HEK293T (cell line): Measurements from ENCODE around the gene PXN.

Experiments
- CTCF ChIA-PET: fragments of 350-600 bp; formaldehyde crosslinking; extraction: SDS; loops from one replicate; lab custom pipeline; 2021; ENCODE audit warnings: antibody characterized with exemption, inconsistent platforms; lab: Yijun Ruan, JAX
- POLR2A ChIA-PET: fragments of 350-600 bp; formaldehyde crosslinking; extraction: SDS; loops from one replicate; lab custom pipeline; 2020; ENCODE audit warnings: antibody characterized with exemption, inconsistent platforms; lab: Yijun Ruan, JAX
- DNase-seq: peaks from one replicate; pipeline ENCODE4 v3.0.0; 2012; ENCODE audit warnings: mixed read lengths; ENCODE audit errors: extremely low spot score
- ARNT ChIP-seq: fragments of 450-650 bp; IDR thresholded peaks from 2 replicates; pipeline ENCODE4 v1.6.1; 2017; ENCODE audit warnings: mild to moderate bottlenecking
- BHLHE40 ChIP-seq: fragments of 450-650 bp; IDR thresholded peaks from 2 replicates; pipeline ENCODE4 v1.6.1; 2016; ENCODE audit warnings: mild to moderate bottlenecking, moderate library complexity, borderline replicate concordance
- CTBP1 ChIP-seq: fragments of 450-650 bp; IDR thresholded peaks from 2 replicates; pipeline ENCODE4 v1.6.1; 2016; ENCODE audit warnings: borderline replicate concordance
- ELF4 ChIP-seq: fragments of 450-650 bp; IDR thresholded peaks from 2 replicates; pipeline ENCODE4 v1.6.1; 2017; ENCODE audit warnings: antibody characterized with exemption
- FOXA1 ChIP-seq: fragments of 450-650 bp; IDR thresholded peaks from 2 replicates; pipeline ENCODE4 v1.6.1; 2016; ENCODE audit warnings: mild to moderate bottlenecking
- FOXK2 ChIP-seq: fragments of 450-650 bp; IDR thresholded peaks from 2 replicates; pipeline ENCODE4 v1.6.1; 2016; ENCODE audit warnings: mild to moderate bottlenecking
- FOXM1 ChIP-seq: fragments of 450-650 bp; IDR thresholded peaks from 2 replicates; pipeline ENCODE4 v1.6.1; 2017; ENCODE audit warnings: mild to moderate bottlenecking, borderline replicate concordance
- HDGF ChIP-seq: fragments of 450-650 bp; IDR thresholded peaks from 2 replicates; pipeline ENCODE4 v1.6.1; 2017; ENCODE audit warnings: antibody characterized with exemption, borderline replicate concordance
- L3MBTL2 ChIP-seq: fragments of 450-650 bp; conservative IDR thresholded peaks from 2 replicates; pipeline ENCODE4 v1.6.1; 2016; ENCODE audit warnings: mild to moderate bottlenecking
- LEF1 ChIP-seq: fragments of 450-650 bp; IDR thresholded peaks from 2 replicates; pipeline ENCODE4 v1.6.1; 2017; ENCODE audit warnings: mild to moderate bottlenecking, borderline replicate concordance
- NFRKB ChIP-seq: fragments of 450-650 bp; IDR thresholded peaks from 2 replicates; pipeline ENCODE4 v1.6.1; 2016; ENCODE audit warnings: mild to moderate bottlenecking, moderate library complexity
- PKNOX1 ChIP-seq: fragments of 450-650 bp; IDR thresholded peaks from 2 replicates; pipeline ENCODE4 v1.6.1; 2016
- SP1 ChIP-seq: fragments of 450-650 bp; IDR thresholded peaks from 2 replicates; pipeline ENCODE4 v1.6.1; 2017
- SUZ12 ChIP-seq: fragments of 450-650 bp; IDR thresholded peaks from 2 replicates; pipeline ENCODE4 v1.6.1; 2016; ENCODE audit warnings: mild to moderate bottlenecking
- TARDBP ChIP-seq: fragments of 450-650 bp; IDR thresholded peaks from 2 replicates; pipeline ENCODE4 v1.6.1; 2016
- ZNF384 ChIP-seq: fragments of 450-650 bp; IDR thresholded peaks from 2 replicates; pipeline ENCODE4 v1.6.1; 2016

Gene PXN

GRCh38 chr12:120229487-120230325 is 35.8 kb downstream of the PXN start:
- CTCF ChIA-PET: interaction anchor here (0.7 to 9.2 kb wide), 7 partner anchors 11 to 62 kb away, joined by 3 to 222 read pairs (median 4); partner anchors contain the start of genes PXN and RNU4-2
- TF ChIP-seq FOXA1 (no peak), NFRKB (no peak), PKNOX1 (no peak), FOXM1 (no peak), FOXK2 (no peak), SP1 (no peak), TARDBP (no peak), LEF1 (no peak), HDGF (no peak), BHLHE40 (no peak), ZNF384 (no peak), ARNT (no peak), CTBP1 (no peak), L3MBTL2 (no peak), ELF4 (no peak), SUZ12 (no peak)
- POLR2A ChIA-PET: interaction anchor here (1.0 to 10.9 kb wide), 9 partner anchors 13 to 113 kb away, joined by 3 to 269 read pairs (median 3); partner anchors contain the start of genes PXN, RAB35, RNU4-1 and RNU4-2
- DNase-seq: no peak

DNA sequence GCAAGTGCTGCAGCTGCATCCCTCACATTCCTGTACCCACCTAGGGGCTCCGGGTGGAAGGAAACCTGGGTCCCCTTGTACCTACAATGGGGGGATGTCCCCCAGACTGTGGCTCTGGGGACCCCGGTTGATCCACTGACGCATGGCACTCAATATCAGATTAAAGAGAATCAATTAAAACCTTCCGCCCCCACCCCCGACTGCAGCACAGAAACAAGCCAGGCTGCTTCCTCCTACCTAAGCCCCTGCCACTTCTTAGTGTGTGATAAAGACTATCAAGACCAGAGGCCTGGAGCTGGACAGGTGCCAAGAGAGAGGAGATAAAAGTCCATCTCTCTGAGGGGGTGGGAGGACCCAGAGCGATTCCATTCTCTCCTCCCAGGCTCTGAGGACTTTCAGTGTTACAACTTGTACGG is 36.5 kb downstream of the PXN start:
- POLR2A ChIA-PET: interaction anchor here (1.1 to 10.9 kb wide), 6 partner anchors 10 to 62 kb away, joined by 3 to 269 read pairs (median 73); partner anchors contain the start of genes PXN, RNU4-1, RNU4-2 and RPLP0
- DNase-seq: no peak
- no peak for TF ChIP-seq SP1
- no peak for TF ChIP-seq FOXM1
- TF ChIP-seq BHLHE40: no peak
- no peak for TF ChIP-seq ZNF384
- no peak for TF ChIP-seq FOXA1
- TF ChIP-seq ARNT: no peak
- TF ChIP-seq NFRKB: no peak
- no peak for TF ChIP-seq PKNOX1
- no peak for TF ChIP-seq ELF4
- no peak for TF ChIP-seq FOXK2
- TF ChIP-seq SUZ12: no peak
- no peak for TF ChIP-seq TARDBP
- CTCF ChIA-PET: interaction anchor here (1.0 to 9.2 kb wide), 10 partner anchors 9 to 63 kb away, joined by 3 to 222 read pairs (median 6); partner anchors contain the start of genes PXN, RNU4-1, RNU4-2 and RPLP0

DNA sequence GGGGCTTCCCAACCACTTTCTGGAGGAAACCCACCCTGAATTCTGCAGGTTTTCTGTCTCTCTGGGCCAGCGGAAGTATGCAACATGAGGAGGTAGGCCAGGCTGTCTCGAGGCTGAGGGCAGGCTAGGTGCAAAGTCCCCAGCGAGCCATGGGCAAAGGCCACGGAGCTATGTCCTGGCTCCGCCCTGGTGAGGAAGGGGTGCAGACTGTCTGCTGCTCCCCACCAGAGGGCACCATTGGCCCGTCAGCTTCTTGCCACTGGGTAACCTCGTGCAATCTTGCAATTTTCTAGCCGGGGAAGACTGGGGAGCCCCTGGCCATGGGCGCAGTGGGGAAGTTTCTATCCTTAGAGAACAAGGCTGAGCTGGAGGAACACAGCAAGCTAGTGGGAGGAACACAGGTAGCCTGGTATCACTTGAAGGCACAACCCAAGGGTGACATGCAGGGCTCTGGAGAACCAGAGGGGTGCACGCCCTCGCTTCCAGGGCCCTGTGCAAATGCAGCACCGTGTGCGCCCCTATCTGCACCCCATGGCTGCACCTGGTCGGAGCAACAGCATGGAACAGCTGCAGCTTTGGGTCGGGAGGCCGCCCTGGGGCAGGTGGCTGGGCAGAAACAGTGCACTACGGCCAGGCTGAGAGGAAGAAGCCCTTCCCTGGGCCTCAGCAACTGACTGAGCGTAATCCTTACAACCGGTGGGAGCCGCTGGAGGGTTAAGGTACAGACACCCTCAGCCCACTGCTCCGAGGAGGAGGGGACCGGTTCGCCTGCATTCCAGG is 37.0 kb downstream of the PXN start:
- TF ChIP-seq FOXM1: no peak
- TF ChIP-seq TARDBP: no peak
- TF ChIP-seq NFRKB: no peak
- no peak for TF ChIP-seq PKNOX1
- no peak for TF ChIP-seq ELF4
- TF ChIP-seq LEF1: no peak
- no peak for TF ChIP-seq SUZ12
- no peak for TF ChIP-seq BHLHE40
- no peak for TF ChIP-seq FOXA1
- TF ChIP-seq CTBP1: no peak
- TF ChIP-seq SP1: no peak
- no peak for TF ChIP-seq HDGF
- TF ChIP-seq L3MBTL2: no peak
- no peak for TF ChIP-seq ARNT
- no peak for TF ChIP-seq FOXK2
- no peak for TF ChIP-seq ZNF384
- ChIA-PET POLR2A (interaction anchor here (0.7 to 10.9 kb wide), 10 partner anchors 9 to 89 kb away, joined by 3 to 269 read pairs (median 4); partner anchors contain the start of genes PXN, RNU4-1, RNU4-2 and RPLP0), CTCF (interaction anchor here (0.5 to 9.2 kb wide), 21 partner anchors 8 to 798 kb away, joined by 3 to 222 read pairs (median 5); partner anchors contain the start of genes PXN, RNU4-1, RNU4-2 and RPLP0)
- DNase-seq: peak; percentile 80

GRCh38 chr12:120228041-120228290 is 37.6 kb downstream of the PXN start:
- ChIA-PET POLR2A (interaction anchor here (0.7 to 10.9 kb wide), 9 partner anchors 8 to 89 kb away, joined by 3 to 269 read pairs (median 4); partner anchors contain the start of genes PXN, RNU4-1, RNU4-2 and RPLP0), CTCF (interaction anchor here (0.6 to 9.2 kb wide), 20 partner anchors 8 to 147 kb away, joined by 3 to 222 read pairs (median 5); partner anchors contain the start of genes PXN, RNU4-1, RNU4-2 and RPLP0)
- no peak for TF ChIP-seq FOXK2
- no peak for TF ChIP-seq SP1
- no peak for TF ChIP-seq HDGF
- TF ChIP-seq NFRKB: no peak
- no peak for TF ChIP-seq TARDBP
- TF ChIP-seq ARNT: no peak
- no peak for TF ChIP-seq L3MBTL2
- TF ChIP-seq PKNOX1: no peak
- no peak for TF ChIP-seq ELF4
- TF ChIP-seq CTBP1: no peak
- TF ChIP-seq BHLHE40: no peak
- no peak for TF ChIP-seq ZNF384
- TF ChIP-seq LEF1: no peak
- TF ChIP-seq FOXA1: no peak
- TF ChIP-seq SUZ12: no peak
- TF ChIP-seq FOXM1: no peak
- DNase-seq: no peak
